22Rv1 (cell line): ENCODE results near the gene PPP4R4.

ENCODE experiments used
- H3K27ac ChIP-seq: fragments of 450-650 bp; 2 replicates; pipeline ENCODE4 v1.5.1; 2017
- CTCF ChIP-seq: fragments of 450-650 bp; IDR thresholded peaks from 2 replicates; pipeline ENCODE4 v1.5.1; 2017; ENCODE audit warnings: mild to moderate bottlenecking
- ZFX ChIP-seq: fragments of 450-650 bp; IDR thresholded peaks from 2 replicates; pipeline ENCODE4 v1.6.1; 2017; ENCODE audit warnings: antibody characterized with exemption, borderline replicate concordance

PPP4R4 gene

GRCh38 chr14:94161058-94161457, 13.1 kb upstream of the PPP4R4 start:
- no peak for TF ChIP-seq CTCF
- TF ChIP-seq ZFX: no peak
- H3K27ac ChIP-seq: no peak overlapping the region

- TF ChIP-seq ZFX: no peak
- no peak for TF ChIP-seq CTCF
- no peak overlapping the region for H3K27ac ChIP-seq
These were observed 12.1 kb upstream of the PPP4R4 start for GRCh38 chr14:94161981-94162380.

- no peak overlapping the region for H3K27ac ChIP-seq
- TF ChIP-seq ZFX (no peak), CTCF (no peak)
These were observed 11.7 kb upstream of the PPP4R4 start for GRCh38 chr14:94162466-94162865.

- TF ChIP-seq ZFX (no peak), CTCF (no peak)
- no peak overlapping the region for H3K27ac ChIP-seq
These were observed 10.3 kb upstream of the PPP4R4 start for GRCh38 chr14:94163796-94164195.

DNA sequence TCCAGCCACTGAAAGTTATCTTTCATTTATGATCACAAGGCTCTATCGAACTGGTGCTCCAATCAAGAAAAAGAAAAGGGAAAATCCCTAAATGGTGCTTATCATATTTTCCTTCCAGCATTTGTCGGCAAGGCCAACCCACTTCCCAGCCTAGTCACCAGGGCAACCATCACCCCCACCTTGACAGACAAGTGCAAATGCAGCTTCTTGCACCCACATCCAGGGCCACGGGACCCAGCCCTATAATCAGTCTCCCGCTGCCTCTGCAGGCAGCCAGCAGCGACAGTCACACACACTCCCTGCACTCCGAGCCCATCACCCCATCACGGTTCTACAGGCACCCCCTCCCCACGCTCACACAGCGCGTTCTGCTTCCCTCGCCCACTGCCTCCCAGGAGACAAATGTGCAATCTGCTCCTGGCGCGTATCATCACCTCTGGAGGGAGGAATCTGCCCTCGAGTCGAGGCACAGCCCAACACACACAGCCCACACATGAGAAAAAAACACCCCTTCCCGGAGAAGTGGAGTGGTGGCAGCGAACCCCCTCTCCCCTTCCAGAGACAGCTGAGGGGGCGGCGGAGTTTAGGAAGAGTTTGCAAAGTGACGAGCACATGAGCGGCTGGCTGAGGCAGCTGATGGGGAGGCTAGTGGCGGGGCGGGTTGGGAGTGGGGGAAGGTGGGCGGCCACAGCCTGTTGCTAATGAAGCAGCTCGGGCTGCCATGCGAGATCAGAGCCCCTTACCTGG, 9.3 kb upstream of the PPP4R4 start:
- H3K27ac ChIP-seq: no peak overlapping the region
- TF ChIP-seq CTCF (no peak), ZFX (no peak)

- TF ChIP-seq ZFX (no peak), CTCF (no peak)
- H3K27ac ChIP-seq: no peak overlapping the region
These were observed 8.4 kb upstream of the PPP4R4 start for GRCh38 chr14:94165744-94166143.

DNA sequence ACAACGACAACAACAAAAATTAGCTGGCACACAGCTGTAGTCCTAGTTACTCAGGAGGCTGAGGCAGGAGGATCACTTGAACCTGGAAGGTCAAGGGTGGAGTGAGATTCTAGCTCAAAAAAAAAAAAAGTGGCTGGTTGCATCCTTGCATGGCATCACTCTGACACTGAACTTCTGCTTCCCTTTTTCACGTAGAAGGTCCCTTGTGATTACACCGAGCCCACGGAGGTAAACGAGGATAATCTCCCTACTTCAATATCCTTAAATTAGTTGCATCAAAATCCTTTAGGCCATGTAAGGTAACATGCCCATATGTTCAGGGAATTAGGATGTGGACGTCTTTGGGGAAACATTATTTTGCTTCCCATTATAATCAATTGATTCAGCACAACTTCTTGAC, 4.0 kb upstream of the PPP4R4 start:
- TF ChIP-seq CTCF (no peak), ZFX (no peak)
- H3K27ac ChIP-seq: no peak overlapping the region
